Measurements from ENCODE around the gene PCMTD2.
"Not testable (repeated sequence)": the region's sequence is repeated elsewhere in the genome, so short reads cannot be mapped to it uniquely, and the experiment has no call there.

PCMTD2 gene

DNA sequence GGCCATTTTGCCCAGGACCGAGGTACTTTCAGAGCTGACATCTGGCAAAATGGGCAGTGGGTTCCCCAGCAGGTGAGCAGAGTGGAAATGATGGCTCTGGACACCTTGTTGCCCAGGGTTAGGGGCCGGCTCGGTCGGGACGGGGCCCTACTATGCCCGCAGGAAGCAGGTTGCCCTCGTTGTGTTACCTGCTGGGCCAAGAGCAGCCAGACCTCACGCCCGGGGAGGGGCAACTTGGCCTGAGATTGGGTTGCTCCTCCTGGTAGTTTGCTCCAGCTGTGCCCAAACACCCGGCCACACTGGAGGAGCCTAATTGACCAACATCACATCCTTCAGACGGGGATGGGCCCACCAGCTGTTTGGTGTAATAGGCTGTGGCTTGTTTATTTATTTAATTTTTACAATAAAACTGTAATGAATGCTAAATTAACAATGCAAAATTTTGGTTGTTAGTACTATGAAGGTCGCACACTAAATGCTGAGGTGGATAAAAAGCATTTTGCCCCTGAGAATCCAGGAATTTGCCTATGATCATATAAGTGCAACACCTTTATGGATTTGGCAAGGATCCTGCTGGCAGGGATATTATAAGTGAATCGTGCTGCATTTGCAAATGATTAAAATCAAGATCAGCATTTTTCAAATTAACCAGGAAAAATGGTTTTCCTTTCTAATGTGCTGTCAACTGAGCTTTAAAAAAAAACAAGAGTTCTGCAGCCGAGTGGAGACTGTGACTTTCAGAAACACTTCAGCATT is 26.6 kb upstream of the PCMTD2 start:
- TF ChIP-seq POLR2A (IDR thresholded peaks at IDR 0.05; ENCODE audit: low read depth, low read length), result no peak
- FAIRE-seq (no peak), DNase-seq (ENCODE audit: insufficient read length, low spot score) (no peak)

DNA sequence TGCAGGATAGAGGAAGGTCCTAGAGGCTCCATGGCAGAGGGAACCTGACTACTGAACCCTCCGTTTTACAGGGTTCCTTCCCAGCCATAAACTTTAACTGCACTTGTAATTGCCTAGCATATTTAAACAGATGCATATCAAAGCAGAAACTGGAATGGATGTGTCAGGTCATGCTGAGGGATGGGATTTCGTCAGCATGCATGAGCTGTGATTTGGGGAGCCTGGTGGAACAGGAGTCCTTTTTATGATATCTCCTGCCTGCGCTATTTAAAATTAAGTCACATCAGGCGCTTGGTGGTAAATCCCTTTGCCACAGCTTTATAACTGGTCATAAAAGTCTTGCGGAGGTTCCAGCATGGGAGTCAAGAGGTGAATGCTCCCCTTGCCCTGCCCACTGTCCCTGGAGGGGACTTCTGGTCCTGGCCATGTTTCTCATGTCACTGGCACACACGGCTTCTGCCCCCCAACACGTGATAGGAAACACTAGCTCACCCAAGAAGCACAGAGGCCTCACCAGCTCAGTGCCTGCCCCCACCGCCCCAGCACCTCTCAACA is 26.0 kb upstream of the PCMTD2 start:
- TF ChIP-seq POLR2A (IDR thresholded peaks at IDR 0.05; ENCODE audit: low read depth, low read length), result no peak
- DNase-seq (ENCODE audit: insufficient read length, low spot score), result no peak
- no peak for FAIRE-seq

DNA sequence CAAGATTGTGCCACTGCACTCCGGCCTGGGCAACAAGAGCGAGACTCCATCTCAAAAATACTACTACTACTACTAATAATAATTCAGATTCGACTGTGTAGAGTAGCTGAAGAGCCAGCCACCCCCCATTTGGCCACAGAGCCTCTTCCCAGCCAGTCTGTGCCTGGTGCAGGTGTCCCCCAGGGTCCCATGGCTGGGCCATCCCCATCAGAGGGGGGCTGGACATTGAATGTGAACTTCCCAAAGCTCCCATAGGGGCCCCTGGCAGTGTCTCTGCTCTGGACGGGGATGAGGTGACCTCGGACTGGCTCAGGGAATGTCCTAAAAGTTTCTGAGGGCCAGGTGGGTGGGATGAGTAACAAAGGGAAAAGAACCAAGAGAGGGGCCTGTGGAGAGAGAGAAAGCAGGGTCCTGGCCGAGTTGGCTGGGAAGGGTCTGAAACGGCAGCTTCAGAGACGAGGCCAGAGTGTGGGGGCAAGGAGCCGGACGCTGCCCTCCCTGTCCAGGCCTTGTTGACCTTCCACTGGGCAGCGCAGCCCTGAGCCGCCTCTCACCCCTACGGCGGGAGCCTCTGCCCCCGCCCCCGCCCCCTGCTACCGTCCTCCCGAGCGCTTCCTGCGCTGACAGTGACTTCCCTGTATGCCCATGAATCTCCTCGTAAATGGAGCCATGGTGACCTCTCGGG is 24.9 kb upstream of the PCMTD2 start:
- no peak for TF ChIP-seq POLR2A (IDR thresholded peaks at IDR 0.05; ENCODE audit: low read depth, low read length)
- DNase-seq (ENCODE audit: insufficient read length, low spot score), result no peak
- no peak for FAIRE-seq

DNA sequence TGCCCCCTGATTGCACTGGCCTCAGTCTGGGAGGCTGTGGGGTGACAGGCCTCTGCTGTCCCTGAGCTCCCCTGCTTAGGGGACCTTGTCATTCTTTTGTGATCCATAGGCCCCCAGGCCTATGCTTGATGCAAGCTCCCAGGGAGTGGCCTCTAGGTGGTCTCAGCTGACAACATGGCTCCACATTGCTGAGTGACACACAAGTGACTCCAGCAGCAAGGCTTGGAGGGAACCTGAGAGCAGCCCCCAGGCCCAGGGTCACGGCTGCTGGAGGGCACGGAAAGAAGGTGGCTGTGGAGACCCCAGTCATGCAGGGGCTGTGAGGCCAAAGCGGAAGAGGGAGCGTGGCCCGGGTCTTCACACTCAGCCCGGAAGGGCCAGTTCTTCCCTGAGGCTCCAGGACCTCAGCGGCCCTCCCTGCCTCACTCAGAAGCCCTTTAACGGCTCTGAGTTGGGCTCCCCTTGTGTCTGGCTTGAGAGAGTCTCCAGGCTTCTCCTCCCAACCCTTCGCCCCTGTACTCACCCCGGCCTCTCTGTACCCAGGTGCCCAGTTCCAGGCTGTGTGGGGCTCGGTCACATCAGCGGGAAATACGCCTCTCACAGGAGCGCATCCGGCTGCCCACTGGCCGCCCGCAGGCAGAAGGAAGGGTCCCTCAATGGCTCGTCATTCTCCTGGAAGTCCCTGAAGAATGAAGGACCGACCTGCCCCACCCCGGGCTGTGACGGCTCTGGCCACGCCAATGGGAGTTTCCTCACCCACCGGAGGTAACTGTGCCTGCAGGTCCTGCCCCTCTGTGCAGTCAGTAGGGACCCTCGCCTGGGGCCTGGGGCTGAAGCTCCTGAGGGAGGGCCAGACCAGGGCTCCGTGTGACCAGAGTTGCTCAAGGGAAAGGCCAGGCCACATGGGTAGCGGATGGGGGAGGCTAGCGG is 23.7 kb upstream of the PCMTD2 start:
- no peak for FAIRE-seq
- no peak for TF ChIP-seq POLR2A (IDR thresholded peaks at IDR 0.05; ENCODE audit: low read depth, low read length)
- DNase-seq (ENCODE audit: insufficient read length, low spot score), result no peak

DNA sequence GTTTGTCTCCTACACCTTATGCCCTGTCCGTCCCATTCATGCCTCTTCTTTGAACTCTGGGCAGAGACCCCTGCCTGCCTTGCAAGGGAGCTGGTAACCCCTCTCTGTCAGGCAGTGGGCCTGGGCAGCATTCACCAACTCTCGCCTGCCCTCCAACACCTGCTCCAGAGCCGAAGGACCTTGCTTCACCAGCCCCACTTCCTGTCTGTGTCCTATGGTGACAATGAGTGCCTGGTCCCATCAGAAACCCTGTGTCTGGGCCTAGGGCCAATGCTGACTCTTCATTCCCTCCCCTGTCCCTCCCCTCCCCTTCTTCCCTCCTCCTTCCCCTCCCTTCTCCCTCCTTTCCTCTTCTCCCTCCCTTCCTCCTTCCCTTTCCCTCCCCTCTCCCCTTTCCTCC is 22.8 kb upstream of the PCMTD2 start:
- TF ChIP-seq POLR2A (IDR thresholded peaks at IDR 0.05; ENCODE audit: low read depth, low read length), result no peak
- FAIRE-seq, result no peak
- no peak for DNase-seq (ENCODE audit: insufficient read length, low spot score)

DNA sequence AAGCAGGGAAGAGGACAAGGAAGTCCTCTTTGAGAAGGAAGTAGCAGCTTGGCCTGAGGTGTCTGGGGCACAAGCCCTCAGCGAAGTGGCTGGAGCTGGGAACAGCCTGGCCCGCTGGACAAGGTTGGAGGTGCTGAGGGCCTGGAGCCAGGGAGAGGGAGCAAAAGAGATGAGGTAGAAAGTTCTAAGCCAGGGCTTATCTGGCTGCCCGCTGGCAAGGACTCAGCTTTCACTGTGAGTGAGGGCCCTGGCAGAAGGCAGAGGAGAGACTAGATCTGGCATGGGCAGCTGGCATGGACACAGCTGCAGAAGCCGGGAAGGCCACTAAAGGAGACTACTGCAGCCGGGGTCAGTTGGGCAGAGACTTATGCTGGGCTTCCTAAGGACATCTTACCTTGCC is 21.8 kb upstream of the PCMTD2 start:
- no peak for TF ChIP-seq POLR2A (IDR thresholded peaks at IDR 0.05; ENCODE audit: low read depth, low read length)
- DNase-seq (ENCODE audit: insufficient read length, low spot score), result no peak
- FAIRE-seq, result no peak

DNA sequence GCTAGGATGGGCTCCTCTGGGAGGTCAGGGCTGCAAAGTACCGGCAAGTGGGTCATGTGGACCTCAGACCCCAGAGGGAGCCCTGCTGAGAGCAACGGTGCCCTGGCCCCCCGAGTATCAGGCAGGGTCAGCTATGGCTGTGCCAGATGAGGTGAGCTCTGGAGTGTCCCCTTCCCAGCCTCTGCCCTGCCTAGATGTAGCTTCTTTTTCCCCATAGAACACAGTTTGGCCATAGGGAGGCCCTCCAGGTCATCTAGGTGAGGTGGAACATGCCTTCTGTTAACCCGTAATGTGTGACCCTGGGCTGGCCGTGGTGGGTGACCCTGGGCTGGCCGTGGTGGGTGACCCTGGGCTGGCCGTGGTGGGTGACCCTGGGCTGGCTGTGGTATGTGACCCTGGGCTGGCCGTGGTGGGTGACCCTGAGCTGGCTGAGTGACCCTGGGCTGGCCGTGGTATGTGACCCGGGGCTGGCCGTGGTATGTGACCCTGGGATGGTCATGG is 21.2 kb upstream of the PCMTD2 start:
- TF ChIP-seq POLR2A (IDR thresholded peaks at IDR 0.05; ENCODE audit: low read depth, low read length), result no peak
- no peak for FAIRE-seq
- no peak for DNase-seq (ENCODE audit: insufficient read length, low spot score)

DNA sequence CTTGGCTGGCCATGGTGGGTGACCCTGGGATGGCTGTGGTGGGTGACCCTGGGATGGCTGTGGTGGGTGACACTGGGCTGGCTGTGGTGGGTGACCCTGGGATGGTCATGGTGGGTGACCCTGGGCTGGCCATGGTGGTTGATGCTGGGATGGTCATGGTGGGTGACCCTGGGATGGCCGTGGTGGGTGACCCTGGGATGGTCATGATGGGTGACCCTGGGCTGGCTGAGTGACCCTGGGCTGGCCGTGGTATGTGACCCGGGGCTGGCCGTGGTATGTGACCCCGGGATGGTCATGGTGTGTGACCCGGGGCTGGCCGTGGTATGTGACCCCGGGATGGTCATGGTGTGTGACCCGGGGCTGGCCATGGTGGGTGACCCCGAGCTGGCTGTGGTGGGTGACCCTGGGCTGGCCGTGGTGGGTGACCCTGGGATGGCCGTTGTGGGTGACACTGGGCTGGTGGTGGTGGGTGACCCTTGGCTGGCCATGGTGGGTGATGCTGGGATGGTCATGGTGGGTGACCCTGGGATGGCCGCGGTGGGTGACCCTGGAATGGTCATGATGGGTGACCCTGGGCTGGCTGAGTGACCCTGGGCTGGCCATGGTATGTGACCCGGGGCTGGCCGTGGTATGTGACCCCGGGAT is 20.5 kb upstream of the PCMTD2 start:
- FAIRE-seq; DNase-seq (ENCODE audit: insufficient read length, low spot score): not testable (repeated sequence)

DNA sequence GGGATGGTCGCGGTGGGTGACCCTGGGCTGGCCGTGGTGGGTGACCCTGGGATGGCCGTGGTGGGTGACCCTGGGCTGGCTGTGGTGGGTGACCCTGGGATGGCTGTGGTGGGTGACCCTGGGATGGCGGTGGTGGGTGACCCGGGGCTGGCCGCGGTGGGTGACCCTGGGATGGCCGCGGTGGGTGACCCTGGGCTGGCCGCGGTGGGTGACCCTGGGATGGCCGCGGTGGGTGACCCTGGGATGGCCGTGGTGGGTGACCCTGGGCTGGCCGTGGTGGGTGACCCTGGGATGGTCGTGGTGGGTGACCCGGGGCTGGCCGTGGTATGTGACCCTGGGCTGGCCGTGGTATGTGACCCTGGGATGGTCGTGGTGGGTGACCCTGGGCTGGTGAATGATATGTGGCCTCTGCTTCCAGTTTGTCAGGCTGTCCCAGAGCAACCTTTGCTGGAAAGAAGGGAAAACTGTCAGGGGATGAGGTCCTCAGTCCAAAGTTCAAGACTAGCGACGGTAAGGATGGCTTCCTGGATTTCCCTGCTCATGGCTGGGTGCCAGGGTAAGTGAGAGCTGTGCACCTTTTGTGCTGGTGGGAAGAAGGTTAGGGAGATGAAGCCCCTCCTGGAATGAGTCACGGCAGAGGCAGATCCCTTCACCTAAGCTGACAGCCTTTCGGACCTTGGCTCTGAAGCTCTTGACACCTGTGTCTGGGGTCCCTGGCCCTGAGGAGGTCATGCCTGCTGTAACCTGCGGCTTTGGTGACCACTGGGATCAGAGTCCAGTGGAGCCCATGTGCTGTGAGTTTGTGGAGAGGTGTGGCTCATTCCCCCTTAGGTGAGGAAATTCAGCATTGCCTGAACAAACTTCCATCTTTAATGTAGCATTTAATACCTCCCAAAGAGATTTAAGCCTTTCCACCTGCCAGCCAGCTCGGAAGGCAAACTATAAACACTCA is 19.1 kb upstream of the PCMTD2 start:
- DNase-seq (ENCODE audit: insufficient read length, low spot score), result no peak

DNA sequence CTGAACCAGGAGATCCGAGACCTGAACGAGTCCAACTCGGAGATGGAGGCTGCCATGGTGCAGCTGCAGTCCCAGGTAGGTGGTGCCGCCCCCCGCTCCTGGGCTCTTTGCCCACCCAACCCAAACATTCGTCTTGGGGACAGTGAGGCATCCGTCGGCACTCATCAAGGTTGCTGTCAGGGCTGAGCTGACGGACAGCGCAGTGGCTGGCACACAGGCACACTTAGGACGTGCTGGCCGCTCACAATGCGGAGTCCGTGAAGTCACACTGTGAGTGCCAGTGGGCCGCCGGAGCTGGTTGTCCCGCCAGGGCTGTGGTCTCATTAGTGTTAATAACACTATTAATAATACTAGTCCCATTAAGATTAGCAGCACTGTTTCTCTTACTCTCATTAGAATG is 18.2 kb upstream of the PCMTD2 start:
- FAIRE-seq, result no peak
- DNase-seq (ENCODE audit: insufficient read length, low spot score), result no peak
- no peak for TF ChIP-seq POLR2A (IDR thresholded peaks at IDR 0.05; ENCODE audit: low read depth, low read length)

More for the DNA sequence above, 19.1 kb upstream of the PCMTD2 start:
- no peak for TF ChIP-seq POLR2A (IDR thresholded peaks at IDR 0.05; ENCODE audit: low read depth, low read length)
- FAIRE-seq, result no peak

DNA sequence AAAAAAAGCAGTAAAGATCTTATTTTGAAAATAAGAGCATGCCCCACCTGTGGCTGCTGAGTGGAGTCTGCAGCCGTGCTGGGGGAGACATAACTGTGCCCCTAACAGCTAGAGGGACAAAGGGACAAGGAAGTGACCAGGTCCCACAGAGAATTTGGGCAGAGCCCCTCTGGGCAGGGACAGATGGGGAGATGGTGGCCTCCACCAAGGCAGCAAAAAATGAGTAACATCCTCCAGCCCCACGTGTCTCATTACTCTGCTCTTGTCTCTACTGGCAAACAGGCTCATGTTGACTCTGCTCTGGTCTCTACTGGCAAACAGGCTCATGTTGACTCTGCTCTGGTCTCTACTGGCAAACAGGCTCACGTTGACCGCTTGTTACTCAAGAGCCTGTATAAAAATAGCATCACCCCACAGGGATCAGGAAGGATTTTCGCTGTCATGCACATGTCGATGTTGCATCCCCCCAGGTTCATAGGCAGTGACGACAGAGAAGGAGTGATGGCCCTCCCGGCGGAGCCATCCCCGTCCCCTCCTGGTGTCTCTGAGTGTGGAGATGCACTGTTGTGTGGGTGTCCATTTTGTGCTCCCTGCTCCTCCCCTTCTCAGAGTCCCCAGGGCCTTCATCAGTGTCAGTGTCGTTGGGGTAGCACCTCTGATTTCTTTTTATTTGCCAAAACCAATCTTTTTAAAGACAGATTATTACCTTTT is 17.3 kb upstream of the PCMTD2 start:
- TF ChIP-seq POLR2A (IDR thresholded peaks at IDR 0.05; ENCODE audit: low read depth, low read length), result no peak
- DNase-seq (ENCODE audit: insufficient read length, low spot score) (no peak), FAIRE-seq (no peak)
